Measurements from ENCODE around the gene TRIM45.
"Not testable (repeated sequence)": the region's sequence is repeated elsewhere in the genome, so short reads cannot be mapped to it uniquely, and the experiment has no call there.

TRIM45 gene, protein sequence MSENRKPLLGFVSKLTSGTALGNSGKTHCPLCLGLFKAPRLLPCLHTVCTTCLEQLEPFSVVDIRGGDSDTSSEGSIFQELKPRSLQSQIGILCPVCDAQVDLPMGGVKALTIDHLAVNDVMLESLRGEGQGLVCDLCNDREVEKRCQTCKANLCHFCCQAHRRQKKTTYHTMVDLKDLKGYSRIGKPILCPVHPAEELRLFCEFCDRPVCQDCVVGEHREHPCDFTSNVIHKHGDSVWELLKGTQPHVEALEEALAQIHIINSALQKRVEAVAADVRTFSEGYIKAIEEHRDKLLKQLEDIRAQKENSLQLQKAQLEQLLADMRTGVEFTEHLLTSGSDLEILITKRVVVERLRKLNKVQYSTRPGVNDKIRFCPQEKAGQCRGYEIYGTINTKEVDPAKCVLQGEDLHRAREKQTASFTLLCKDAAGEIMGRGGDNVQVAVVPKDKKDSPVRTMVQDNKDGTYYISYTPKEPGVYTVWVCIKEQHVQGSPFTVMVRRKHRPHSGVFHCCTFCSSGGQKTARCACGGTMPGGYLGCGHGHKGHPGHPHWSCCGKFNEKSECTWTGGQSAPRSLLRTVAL

DNA sequence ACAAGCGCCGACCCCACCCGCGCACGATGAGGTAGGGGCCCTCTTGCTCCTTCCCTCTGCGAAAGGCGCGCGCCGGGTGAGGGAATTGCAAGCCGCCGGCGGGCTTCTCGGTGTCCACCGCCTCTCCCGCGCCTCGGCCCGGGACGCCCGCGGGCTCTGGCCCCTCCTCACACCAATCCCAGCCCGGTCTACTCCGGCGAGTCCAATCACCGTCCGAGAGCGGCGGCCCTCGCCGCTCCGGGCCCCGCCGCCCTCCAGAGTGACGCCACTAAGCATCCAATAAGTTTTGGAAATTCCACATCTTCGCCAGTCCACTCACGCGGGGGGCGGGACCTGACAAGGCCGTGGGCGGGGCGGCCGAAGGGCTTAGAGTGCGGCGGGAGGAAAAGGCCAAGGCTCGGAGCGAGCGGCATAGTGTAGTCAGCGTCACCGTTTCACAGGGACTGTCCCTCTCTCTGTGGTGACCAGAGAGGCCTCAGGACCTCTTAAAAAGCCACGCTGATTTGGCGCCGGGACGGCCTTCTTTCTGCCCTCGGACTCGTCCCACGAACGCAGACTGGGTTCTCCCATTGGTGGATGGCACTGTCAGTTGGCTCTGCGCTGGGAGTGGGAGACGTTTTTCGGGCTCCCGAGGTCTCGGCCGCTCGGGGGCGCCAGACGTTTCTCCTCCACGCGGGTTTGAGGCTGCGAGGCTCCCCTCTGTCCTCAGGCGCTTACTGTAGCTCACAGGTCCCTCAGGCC lies at the start of gene TRIM45:
TRIM45 (minus strand) TSS at position 161 of the 741 bp plus-strand sequence. CDS start 548 bp downstream, outside the sequence.
- H3K9ac ChIP-seq (ENCODE audit: low read depth, low read length) = peak within 1 kb of the TSS; percentile 56
- H3K27me3 ChIP-seq (ENCODE audit: control insufficient read depth, insufficient read depth, low read length) = no peaks in the 10 kb centered on the region
- H3K4me3 ChIP-seq (ENCODE audit: low read depth, low read length) = peak within 1 kb of the TSS; percentile 70

DNA sequence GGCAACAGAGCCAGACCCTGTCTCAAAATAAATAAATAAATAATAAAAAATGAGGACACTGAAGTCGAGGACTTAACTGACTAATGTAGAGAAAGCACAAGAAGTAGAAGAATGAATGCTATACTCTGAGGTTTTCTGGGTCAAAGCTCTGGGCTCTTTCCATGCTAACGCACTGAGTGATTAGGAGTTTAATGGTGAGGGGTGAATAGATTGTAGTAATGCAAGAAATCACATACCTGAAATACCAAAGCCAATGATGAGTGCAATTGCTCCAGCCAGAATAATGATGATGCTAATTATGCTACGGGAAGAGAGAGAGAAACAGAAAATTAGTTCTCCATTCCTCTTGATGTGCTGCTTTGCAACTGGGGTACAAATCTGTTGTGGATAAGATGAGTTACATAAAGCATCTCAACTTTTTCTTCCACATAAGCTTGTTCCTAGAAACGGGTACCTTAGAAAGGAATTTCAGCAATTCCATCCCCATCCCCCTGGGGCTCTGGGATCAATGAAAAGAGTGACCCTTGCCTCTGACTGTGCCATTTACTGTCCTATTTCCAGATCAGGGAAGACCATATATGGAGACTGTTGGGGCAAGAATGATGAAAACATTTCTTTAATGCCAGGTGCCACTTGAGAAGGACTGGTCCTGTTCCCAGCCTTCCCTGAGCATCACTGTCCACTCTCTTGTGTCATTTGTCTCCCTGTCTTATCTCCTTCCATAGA lies 48.5 kb upstream of the TRIM45 start:
- no peak overlapping the region for H3K9ac ChIP-seq (ENCODE audit: low read depth, low read length)
- H3K36me3 ChIP-seq (ENCODE audit: control insufficient read depth, insufficient read depth, low read length) = no peaks in the 10 kb centered on the region
- no peak overlapping the region for H3K4me3 ChIP-seq (ENCODE audit: low read depth, low read length)

More for the DNA sequence above, at the start of gene TRIM45:
- Histone ChIP-seq H3K36me3 (ENCODE audit: control insufficient read depth, insufficient read depth, low read length) (peaks cover 9% of the 10 kb centered on the region), H3K4me1 (ENCODE audit: control insufficient read depth, insufficient read depth, low read length) (peaks cover 2% of the 10 kb centered on the region), H3K9me3 (ENCODE audit: control insufficient read depth, insufficient read depth, low read length) (no peaks in the 10 kb centered on the region)

DNA sequence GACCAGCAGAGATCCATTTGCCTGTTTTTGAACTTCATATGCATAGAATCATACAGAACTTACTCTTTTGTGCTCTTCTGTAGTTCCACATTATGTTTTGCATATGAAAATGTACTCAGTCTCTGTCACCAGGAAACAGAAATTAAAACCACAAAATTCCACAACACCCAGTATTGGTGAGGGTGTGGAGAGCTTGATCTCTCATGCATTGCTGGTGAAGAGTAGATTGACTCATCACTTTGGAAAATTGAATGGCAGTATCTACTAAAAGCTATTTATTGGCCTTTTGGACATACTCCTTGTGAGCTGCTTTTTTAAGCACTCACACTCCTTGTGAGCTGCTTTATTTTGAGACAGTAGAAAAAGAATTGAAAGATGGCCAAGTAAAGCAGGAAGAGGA lies 45.9 kb upstream of the TRIM45 start:
- no peak overlapping the region for H3K4me3 ChIP-seq (ENCODE audit: low read depth, low read length)
- H3K9ac ChIP-seq (ENCODE audit: low read depth, low read length) = no peak overlapping the region
- H3K9me3 ChIP-seq (ENCODE audit: control insufficient read depth, insufficient read depth, low read length) = no peaks in the 10 kb centered on the region
- peaks cover 2% of the 10 kb centered on the region for H3K4me1 ChIP-seq (ENCODE audit: control insufficient read depth, insufficient read depth, low read length)
- H3K27me3 ChIP-seq (ENCODE audit: control insufficient read depth, insufficient read depth, low read length) = no peaks in the 10 kb centered on the region
- no peaks in the 10 kb centered on the region for H3K36me3 ChIP-seq (ENCODE audit: control insufficient read depth, insufficient read depth, low read length)

More for the DNA sequence above, 48.5 kb upstream of the TRIM45 start:
- H3K9me3 ChIP-seq (ENCODE audit: control insufficient read depth, insufficient read depth, low read length) = no peaks in the 10 kb centered on the region
- peaks cover 3% of the 10 kb centered on the region for H3K4me1 ChIP-seq (ENCODE audit: control insufficient read depth, insufficient read depth, low read length)
- no peaks in the 10 kb centered on the region for H3K27me3 ChIP-seq (ENCODE audit: control insufficient read depth, insufficient read depth, low read length)

DNA sequence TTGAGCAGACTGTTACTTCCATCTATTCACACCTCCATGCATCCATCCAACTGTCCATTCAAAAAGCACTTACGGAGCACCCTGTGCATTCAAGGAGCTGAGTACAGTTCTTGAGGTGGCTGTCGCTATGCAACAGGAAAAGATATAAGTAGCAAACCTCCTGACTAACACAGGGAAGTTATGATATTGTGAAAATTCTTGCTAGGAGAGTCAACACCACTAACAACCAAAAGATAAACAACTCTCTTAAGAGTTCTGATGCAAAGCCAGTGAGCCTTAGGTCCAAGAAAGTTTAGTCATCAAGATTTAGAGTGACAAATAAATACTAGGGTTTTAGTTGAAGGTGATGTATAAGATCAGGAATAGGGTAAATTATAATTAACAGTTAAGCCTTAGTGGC lies 44.5 kb upstream of the TRIM45 start:
- Histone ChIP-seq H3K4me3 (ENCODE audit: low read depth, low read length) (no peak overlapping the region), H3K9ac (ENCODE audit: low read depth, low read length) (no peak overlapping the region), H3K9me3 (ENCODE audit: control insufficient read depth, insufficient read depth, low read length) (no peaks in the 10 kb centered on the region), H3K4me1 (ENCODE audit: control insufficient read depth, insufficient read depth, low read length) (no peaks in the 10 kb centered on the region), H3K27me3 (ENCODE audit: control insufficient read depth, insufficient read depth, low read length) (no peaks in the 10 kb centered on the region), H3K36me3 (ENCODE audit: control insufficient read depth, insufficient read depth, low read length) (no peaks in the 10 kb centered on the region)

DNA sequence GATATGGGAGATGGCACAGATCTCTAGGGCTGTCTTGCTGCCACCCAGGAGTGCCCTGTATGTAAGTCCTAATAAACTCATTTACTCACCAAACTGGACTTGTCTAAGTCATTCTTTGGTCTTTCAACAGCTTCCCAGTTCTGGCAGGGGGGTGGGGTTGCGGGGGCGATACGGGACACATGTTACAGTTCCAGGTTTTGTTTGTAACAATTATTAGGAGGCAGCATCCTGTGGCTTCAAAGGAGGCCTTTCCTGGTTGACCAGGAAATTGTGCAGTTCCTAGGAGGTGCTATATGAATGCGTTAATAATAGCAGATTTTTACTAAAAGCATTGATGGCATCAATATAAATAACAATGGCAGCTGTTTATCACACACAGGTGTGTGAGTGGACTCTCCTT lies 42.7 kb upstream of the TRIM45 start:
- Histone ChIP-seq H3K9me3 (ENCODE audit: control insufficient read depth, insufficient read depth, low read length) (no peaks in the 10 kb centered on the region), H3K27me3 (ENCODE audit: control insufficient read depth, insufficient read depth, low read length) (no peaks in the 10 kb centered on the region), H3K9ac (ENCODE audit: low read depth, low read length) (no peak overlapping the region), H3K4me3 (ENCODE audit: low read depth, low read length) (no peak overlapping the region), H3K4me1 (ENCODE audit: control insufficient read depth, insufficient read depth, low read length) (no peaks in the 10 kb centered on the region), H3K36me3 (ENCODE audit: control insufficient read depth, insufficient read depth, low read length) (no peaks in the 10 kb centered on the region)

DNA sequence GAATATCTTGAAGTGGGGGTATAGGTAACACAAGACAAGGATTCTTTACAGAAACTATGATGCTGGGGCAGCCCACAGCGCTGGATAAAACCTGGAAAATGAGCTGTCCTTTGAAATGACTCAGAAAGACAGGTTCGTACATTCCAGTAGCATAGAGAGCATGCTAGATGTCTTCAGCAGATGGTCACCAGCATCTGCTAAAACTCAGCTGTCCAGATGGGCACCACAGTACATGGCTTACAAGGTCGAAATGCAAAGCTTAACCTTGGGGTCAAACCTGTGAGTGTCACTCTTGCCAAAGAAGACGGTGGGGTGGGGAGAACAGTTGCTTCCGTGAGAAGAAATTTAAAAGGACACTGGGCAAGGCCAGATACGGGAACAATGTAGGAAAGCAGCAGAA lies 41.3 kb upstream of the TRIM45 start:
- no peak overlapping the region for H3K4me3 ChIP-seq (ENCODE audit: low read depth, low read length)
- no peak overlapping the region for H3K9ac ChIP-seq (ENCODE audit: low read depth, low read length)
- H3K36me3 ChIP-seq (ENCODE audit: control insufficient read depth, insufficient read depth, low read length) = no peaks in the 10 kb centered on the region
- H3K4me1 ChIP-seq (ENCODE audit: control insufficient read depth, insufficient read depth, low read length) = no peaks in the 10 kb centered on the region
- H3K27me3 ChIP-seq (ENCODE audit: control insufficient read depth, insufficient read depth, low read length) = no peaks in the 10 kb centered on the region
- H3K9me3 ChIP-seq (ENCODE audit: control insufficient read depth, insufficient read depth, low read length) = no peaks in the 10 kb centered on the region

DNA sequence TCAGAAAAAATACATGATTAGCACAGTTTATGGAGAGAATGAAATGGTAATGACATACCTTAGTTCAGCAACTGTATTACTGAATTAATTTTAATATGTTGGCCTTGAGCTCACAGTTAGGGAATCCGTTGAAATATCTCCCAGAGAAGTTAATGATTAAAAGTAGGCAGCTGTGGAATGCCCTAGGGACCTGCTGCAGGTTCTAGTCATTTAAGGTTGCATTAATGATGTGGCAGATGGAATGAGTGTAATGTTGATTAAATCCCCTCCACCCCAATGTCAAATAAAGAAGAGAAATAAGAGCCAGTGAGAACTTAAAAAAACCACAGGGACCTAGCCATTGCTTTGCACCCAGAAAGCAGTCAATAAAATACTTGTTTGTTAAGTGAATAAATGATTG lies 40.3 kb upstream of the TRIM45 start:
- Histone ChIP-seq H3K4me1 (ENCODE audit: control insufficient read depth, insufficient read depth, low read length) (no peaks in the 10 kb centered on the region), H3K9ac (ENCODE audit: low read depth, low read length) (no peak overlapping the region), H3K36me3 (ENCODE audit: control insufficient read depth, insufficient read depth, low read length) (no peaks in the 10 kb centered on the region), H3K9me3 (ENCODE audit: control insufficient read depth, insufficient read depth, low read length) (no peaks in the 10 kb centered on the region), H3K4me3 (ENCODE audit: low read depth, low read length) (no peak overlapping the region), H3K27me3 (ENCODE audit: control insufficient read depth, insufficient read depth, low read length) (no peaks in the 10 kb centered on the region)

DNA sequence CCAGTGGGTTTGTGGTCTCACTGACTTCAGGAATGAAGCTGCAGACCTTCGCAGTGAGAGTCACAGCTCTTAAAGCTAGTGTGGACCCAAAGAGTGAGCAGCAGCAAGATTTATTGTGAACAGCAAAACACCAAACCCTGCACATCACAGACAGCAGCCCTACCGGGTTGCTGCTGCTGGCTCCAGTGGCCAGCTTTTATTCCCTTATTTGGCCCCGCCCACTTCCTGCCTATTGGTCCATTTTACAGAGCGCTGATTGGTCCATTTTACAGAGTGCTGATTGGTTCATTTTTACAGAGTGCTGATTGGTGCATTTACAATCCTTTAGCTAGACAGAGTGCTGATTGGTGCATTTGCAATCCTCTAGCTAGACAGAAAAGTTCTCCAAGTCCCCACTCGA lies 29.8 kb upstream of the TRIM45 start:
- H3K4me1 ChIP-seq (ENCODE audit: control insufficient read depth, insufficient read depth, low read length); H3K9ac ChIP-seq (ENCODE audit: low read depth, low read length); H3K9me3 ChIP-seq (ENCODE audit: control insufficient read depth, insufficient read depth, low read length); H3K27me3 ChIP-seq (ENCODE audit: control insufficient read depth, insufficient read depth, low read length); H3K36me3 ChIP-seq (ENCODE audit: control insufficient read depth, insufficient read depth, low read length); H3K4me3 ChIP-seq (ENCODE audit: low read depth, low read length): not testable (repeated sequence)

DNA sequence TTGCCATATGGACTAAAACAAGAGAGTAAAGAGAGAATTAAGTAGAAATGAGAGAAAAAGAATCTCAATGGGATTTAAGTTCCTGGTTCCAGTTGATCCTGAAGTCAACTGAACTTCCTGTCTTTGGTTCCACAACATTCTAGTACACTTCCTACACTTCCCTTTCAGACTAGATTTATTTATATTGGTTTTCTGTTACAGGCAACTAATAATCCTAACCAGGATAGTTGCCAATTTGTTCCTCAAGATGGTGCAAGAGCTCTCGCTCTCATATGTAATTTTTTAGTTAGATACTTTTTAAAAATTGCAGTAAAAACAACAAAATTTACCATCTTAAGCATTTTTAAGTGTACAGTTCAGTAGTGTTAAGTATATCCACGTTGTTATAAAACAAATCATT lies 28.8 kb upstream of the TRIM45 start:
- Histone ChIP-seq H3K9ac (ENCODE audit: low read depth, low read length) (no peak overlapping the region), H3K27me3 (ENCODE audit: control insufficient read depth, insufficient read depth, low read length) (no peaks in the 10 kb centered on the region), H3K4me3 (ENCODE audit: low read depth, low read length) (no peak overlapping the region), H3K4me1 (ENCODE audit: control insufficient read depth, insufficient read depth, low read length) (peaks cover 5% of the 10 kb centered on the region), H3K9me3 (ENCODE audit: control insufficient read depth, insufficient read depth, low read length) (no peaks in the 10 kb centered on the region), H3K36me3 (ENCODE audit: control insufficient read depth, insufficient read depth, low read length) (no peaks in the 10 kb centered on the region)

DNA sequence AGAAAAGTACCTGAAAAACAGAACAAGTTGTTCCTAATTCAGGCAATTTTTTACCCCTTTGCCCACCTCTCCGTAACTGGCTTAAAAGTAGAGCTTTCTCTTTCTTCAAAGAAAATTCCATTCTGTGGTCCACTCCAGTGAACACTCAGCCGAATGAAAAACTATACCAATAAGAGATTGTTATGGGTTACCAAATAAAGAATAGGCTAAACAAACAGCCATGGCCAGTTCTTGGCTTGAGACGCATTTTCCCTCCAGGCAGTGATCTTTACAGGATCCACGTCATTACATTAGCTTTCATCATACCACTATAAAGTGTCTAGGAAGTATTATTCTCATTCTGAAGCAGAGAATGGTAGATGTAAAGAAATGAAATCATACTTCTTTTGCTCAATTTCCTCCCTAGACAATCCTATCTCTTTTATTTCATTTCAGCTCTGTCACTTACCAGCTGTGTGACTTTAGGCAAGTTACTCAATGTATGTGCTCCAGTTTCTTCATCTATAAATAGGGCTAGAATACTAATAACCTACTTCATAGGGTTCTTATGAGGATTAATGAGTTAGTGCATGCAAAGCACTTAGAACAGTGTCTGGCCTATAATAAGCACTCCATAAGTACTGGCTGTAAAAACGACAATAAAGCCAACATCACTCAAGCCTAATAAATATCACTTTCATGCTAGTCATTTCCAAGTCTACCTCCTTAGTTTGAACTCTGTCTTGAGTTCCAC lies 26.5 kb upstream of the TRIM45 start:
- no peaks in the 10 kb centered on the region for H3K9me3 ChIP-seq (ENCODE audit: control insufficient read depth, insufficient read depth, low read length)
- H3K4me1 ChIP-seq (ENCODE audit: control insufficient read depth, insufficient read depth, low read length) = peaks cover 5% of the 10 kb centered on the region
- H3K27me3 ChIP-seq (ENCODE audit: control insufficient read depth, insufficient read depth, low read length) = no peaks in the 10 kb centered on the region
- H3K4me3 ChIP-seq (ENCODE audit: low read depth, low read length) = no peak overlapping the region
- H3K36me3 ChIP-seq (ENCODE audit: control insufficient read depth, insufficient read depth, low read length) = no peaks in the 10 kb centered on the region
- H3K9ac ChIP-seq (ENCODE audit: low read depth, low read length) = no peak overlapping the region

DNA sequence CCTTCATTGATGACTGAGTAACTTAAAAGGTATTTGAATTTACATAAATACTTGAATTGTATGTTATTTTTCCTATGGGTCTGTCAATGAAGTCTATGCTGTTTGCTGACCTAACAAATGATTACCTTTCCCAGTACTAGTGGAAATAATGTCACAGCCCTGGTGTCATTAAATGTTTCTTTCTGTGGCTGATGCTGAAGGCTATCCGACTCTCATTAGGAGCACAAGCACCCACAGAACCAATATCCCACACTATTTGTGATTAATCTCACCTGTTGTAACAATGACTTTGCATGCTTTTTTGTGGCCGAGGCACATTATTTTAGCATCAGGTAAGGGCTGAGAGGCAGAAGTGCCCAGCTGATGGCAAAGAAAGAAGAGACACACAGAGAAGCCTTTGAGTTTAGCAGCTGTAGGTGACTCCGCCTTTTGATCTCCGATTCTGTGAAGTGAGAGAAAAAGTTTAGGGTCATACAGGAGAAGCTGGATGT lies 25.8 kb upstream of the TRIM45 start:
- H3K27me3 ChIP-seq (ENCODE audit: control insufficient read depth, insufficient read depth, low read length) = no peaks in the 10 kb centered on the region
- H3K9me3 ChIP-seq (ENCODE audit: control insufficient read depth, insufficient read depth, low read length) = no peaks in the 10 kb centered on the region
- peaks cover 5% of the 10 kb centered on the region for H3K4me1 ChIP-seq (ENCODE audit: control insufficient read depth, insufficient read depth, low read length)
- no peak overlapping the region for H3K9ac ChIP-seq (ENCODE audit: low read depth, low read length)
- no peaks in the 10 kb centered on the region for H3K36me3 ChIP-seq (ENCODE audit: control insufficient read depth, insufficient read depth, low read length)
- no peak overlapping the region for H3K4me3 ChIP-seq (ENCODE audit: low read depth, low read length)

Data from iPS-15b (cell line).